CD4-positive, alpha-beta T cell treated with Interleukin-2 at 100 ng/mL for 4 hours (primary cell): ENCODE measurements around the gene ACAA1.

Source experiments
- DNase-seq: peaks from one replicate; pipeline ENCODE4 v3.0.0-alpha.2; 2020; ENCODE audit warnings: low spot score

The ACAA1 gene

GRCh38 chr3:38154033-38154494, 17.1 kb upstream of the ACAA1 start:
- no peak for DNase-seq

DNA sequence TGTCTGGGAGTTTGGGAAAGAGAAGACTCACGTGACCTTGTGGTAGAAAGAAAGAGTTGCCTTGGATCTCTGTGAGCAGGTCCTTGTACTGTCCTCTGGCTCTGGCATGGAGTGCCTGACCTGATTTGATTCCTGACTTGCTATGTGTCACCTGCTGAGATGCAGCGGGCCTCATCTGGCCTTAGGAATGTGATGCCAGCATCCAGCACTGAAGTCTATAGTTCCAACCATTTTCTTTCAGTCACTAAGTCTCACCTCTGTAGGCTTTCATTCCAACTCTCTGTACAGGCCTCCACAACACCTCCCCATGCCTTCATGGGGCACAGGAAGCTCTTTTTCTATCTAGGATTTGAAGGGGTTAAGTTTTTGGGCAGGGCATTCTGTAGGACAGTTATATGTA, 16.3 kb upstream of the ACAA1 start:
- DNase-seq, result no peak

GRCh38 chr3:38152609-38153008, 15.7 kb upstream of the ACAA1 start:
- no peak for DNase-seq

GRCh38 chr3:38151667-38152265, 14.8 kb upstream of the ACAA1 start:
- DNase-seq, result peak; percentile 58

DNA sequence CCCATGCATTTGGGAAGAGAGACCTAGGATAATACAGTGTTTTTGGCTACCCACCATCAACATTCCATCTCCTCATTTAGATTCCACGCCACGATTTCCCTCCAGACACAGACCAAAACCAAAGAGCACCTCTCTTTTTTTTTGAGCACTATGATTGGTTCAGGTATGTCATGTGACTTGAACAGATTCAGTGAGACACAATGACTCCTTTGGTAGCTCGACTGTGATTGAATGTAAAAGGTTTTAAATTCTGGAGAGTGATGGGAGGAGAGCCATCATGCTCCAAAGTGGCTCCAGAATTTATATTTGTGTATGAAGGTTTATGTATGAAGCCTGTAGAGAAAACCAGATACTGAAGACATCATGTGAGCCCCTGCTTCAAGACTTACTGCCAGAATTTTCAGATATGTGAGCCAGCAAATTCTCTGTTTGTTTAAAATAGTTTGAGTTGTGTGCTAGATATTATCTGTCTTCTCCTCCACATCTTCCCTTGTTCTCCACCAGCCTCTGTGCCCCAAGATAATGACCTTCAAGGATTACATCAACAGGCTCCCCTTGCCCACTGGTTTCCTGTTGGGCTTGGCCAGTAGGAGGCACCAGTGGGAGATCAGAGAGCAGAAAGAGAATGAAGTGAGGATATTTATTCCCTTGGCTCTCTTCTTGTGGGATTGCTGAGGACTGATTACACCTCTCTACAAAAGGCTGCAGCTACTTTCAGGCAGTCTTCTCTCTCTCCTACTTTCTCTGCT, 14.0 kb upstream of the ACAA1 start:
- DNase-seq, result no peak

GRCh38 chr3:38149708-38150107, 12.8 kb upstream of the ACAA1 start:
- no peak for DNase-seq

DNA sequence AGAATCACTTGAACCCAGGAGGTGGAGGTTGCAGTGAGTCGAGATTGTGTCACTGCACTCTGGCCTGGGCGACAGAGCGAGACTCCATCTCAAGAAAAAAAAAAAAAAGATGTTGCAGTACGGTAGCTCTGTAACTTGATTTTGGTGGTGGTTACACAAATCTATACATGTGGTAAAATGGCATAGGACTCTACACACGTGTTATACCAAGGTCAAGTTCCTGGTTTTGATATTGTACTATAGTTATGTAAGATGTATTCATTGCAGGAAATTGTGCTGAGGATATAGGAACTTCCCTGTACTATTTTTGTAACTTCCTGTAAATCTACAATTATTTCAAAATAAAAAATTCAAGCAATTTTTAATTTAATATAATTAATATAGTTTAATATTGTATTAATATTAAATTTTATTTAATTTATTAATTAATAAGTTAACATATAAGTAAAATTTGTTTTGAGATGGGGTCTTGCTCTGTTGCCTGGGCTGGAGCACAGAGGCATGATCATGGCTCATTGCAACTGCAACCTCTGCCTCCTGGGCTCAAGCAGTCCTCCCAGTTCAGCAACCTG, 11.5 kb upstream of the ACAA1 start:
- no peak for DNase-seq

- no peak for DNase-seq
Observed at GRCh38 chr3:38147421-38147820, 10.5 kb upstream of the ACAA1 start.

- DNase-seq, result no peak
Observed at GRCh38 chr3:38146504-38146903, 9.6 kb upstream of the ACAA1 start.

DNA sequence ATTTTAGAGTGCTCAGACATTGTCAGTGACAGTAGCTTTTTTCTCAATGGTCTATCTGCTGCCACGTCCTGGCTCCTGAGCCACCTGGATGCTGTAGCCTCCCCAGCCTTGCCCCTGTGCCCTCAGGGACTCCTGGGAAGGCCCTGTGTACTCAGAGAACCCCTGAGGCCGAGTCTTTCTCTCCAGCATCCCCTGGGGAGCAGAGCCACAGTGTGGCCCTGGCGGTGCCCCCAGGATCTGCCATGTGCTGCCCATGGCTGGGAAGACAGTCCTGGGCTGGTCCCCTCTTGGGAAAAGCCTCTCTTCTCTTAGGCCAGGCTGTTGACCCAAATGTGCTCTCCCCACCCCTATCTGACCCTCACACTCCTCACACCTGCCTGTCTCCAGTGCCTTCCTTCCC, 6.6 kb upstream of the ACAA1 start:
- no peak for DNase-seq

DNA sequence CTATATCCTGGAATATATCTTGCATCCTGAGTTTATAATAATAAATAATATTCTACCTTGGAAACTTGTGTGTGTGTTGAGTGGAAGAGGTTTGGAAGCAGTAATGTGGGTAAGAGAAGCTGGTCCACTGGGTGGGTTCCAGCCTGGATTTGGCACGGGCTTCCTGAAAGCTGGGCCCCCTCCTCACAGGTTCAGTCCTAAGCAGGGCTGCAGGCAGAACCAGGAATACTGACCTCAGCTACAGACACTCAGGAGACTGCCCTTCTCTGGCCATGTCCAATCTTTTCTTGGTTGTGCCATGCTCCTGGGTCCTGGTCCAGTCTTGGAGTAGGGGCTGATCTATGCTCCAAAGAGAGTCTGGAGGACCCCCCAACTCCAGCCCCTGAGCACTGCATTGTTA, 6.0 kb upstream of the ACAA1 start:
- DNase-seq, result no peak

DNA sequence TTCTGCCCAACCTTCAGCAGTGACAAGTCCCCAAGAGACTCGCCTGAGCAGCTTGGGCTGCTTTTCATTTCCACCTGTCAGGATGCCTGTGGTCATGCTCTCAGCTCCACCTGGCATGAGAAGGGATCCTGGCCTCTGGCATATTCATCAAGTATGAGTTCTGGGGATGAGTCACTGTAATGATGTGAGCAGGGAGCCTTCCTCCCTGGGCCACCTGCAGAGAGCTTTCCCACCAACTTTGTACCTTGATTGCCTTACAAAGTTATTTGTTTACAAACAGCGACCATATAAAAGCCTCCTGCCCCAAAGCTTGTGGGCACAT, 5.0 kb upstream of the ACAA1 start:
- no peak for DNase-seq

DNA sequence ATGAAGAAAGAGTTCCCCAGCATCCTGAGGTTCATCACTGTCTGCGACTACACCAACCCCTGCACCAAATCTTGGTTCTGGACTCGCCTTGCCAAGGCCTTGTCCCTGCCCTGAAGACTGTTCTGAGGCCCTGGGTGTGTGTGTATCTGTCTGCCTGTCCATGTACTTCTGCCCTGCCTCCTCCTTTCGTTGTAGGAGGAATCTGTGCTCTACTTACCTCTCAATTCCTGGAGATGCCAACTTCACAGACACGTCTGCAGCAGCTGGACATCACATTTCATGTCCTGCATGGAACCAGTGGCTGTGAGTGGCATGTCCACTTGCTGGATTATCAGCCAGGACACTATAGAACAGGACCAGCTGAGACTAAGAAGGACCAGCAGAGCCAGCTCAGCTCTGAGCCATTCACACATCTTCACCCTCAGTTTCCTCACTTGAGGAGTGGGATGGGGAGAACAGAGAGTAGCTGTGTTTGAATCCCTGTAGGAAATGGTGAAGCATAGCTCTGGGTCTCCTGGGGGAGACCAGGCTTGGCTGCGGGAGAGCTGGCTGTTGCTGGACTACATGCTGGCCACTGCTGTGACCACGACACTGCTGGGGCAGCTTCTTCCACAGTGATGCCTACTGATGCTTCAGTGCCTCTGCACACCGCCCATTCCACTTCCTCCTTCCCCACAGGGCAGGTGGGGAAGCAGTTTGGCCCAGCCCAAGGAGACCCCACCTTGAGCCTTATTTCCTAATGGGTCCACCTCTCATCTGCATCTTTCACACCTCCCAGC, 4.4 kb upstream of the ACAA1 start:
- no peak for DNase-seq

GRCh38 chr3:38140326-38141172, 3.6 kb upstream of the ACAA1 start:
- DNase-seq, result no peak

GRCh38 chr3:38139652-38140051, 2.7 kb upstream of the ACAA1 start:
- no peak for DNase-seq

GRCh38 chr3:38139191-38139590, 2.3 kb upstream of the ACAA1 start:
- DNase-seq, result no peak

- peak; percentile 80 for DNase-seq
Observed at GRCh38 chr3:38138349-38139190, 1.6 kb upstream of the ACAA1 start, which contains the start of gene MYD88. TSS of gene MYD88 (plus strand) at chr3:38138661. CDS start at chr3:38138701, 40 bp downstream.

GRCh38 chr3:38137615-38138348, 855 bp upstream of the ACAA1 start:
- no peak for DNase-seq

GRCh38 chr3:38136393-38136776, 542 bp downstream of the ACAA1 start:
- DNase-seq, result no peak

DNA sequence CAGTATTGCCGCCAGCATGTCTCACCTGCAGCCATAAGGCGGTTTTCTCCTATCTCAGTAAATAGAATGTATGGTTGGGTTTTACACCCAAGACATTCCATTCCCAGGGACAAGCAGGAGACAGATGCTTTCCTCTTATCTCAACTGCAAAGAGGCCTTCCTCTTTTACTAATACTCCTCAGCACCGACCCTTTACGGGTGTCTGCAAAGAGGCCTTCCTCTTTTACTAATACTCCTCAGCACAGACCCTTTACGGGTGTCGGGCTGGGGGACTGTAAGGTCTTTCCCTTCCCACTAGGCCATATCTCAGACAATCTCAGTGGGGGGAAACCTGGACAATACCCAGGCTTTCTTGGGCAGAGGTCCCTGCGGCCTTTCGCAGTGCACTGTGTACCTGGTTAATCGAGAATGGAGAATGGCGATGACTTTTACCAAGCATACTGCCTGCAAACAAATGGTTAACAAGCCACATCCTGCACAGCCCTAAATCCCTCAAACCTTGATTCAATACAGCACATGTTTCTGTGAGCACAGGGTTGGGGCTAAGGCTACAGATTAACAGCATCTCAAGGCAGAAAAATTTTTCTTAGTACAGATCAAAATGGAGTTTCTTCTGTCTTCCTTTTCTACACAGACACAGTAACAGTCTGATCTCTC, 1.2 kb downstream of the ACAA1 start:
- peak; percentile 38 for DNase-seq
